ENCODE results near the gene PLCH2.

PLCH2 gene

DNA sequence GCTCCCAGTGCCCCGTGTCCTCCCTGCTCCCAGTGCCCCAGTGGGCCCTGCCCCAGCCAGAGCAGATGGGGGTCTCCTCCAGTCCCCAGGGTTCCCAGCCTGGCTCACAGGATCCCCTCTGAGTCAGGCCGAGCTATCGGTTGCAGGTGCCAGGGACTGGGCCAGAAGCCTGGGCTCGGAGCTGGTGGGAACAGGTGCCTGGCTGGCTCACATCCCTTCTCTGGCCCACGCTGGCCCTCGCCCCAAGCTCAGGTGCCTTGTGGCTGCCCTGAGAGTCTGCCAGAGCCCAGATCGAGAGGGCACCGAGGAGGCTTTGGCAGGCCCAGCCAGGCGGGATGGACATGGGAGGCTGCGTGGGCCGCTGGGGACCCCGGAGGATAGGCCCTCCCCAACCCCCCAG lies 18.9 kb downstream of the PLCH2 start:
- Mint-ChIP-seq H3K27ac (no peak overlapping the region), H3K9me3 (no peaks in the 10 kb centered on the region), H3K4me1 (no peaks in the 10 kb centered on the region), H3K36me3 (ENCODE audit: low read depth) (no peaks in the 10 kb centered on the region), H3K27me3 (ENCODE audit: low read depth) (peaks cover 4% of the 10 kb centered on the region), H3K4me3 (no peak overlapping the region)
- TF ChIP-seq, protein P1, sequence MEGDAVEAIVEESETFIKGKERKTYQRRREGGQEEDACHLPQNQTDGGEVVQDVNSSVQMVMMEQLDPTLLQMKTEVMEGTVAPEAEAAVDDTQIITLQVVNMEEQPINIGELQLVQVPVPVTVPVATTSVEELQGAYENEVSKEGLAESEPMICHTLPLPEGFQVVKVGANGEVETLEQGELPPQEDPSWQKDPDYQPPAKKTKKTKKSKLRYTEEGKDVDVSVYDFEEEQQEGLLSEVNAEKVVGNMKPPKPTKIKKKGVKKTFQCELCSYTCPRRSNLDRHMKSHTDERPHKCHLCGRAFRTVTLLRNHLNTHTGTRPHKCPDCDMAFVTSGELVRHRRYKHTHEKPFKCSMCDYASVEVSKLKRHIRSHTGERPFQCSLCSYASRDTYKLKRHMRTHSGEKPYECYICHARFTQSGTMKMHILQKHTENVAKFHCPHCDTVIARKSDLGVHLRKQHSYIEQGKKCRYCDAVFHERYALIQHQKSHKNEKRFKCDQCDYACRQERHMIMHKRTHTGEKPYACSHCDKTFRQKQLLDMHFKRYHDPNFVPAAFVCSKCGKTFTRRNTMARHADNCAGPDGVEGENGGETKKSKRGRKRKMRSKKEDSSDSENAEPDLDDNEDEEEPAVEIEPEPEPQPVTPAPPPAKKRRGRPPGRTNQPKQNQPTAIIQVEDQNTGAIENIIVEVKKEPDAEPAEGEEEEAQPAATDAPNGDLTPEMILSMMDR (IDR thresholded peaks at IDR 0.05; ENCODE audit: unreplicated experiment in 3 of 3): no peak

DNA sequence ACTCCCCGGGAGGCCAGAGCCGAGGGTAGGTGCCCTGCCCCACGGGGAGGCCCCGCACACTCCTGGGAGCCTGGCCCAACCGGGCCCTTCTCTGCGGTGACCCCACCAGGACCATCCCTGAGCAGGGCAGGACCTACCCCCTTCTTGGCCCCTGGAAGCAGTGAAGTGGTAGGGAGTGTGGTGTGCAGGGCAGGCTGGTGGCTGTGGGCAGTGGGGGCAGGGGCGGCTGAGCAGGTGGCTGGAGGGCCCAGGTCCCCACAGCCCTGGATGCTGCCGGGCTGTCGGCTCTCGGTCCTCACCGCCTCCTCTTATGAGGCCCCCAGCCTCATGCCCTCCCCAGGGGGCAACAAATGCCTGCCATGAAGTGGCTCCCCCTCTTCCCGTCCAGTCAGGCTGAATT lies 19.5 kb downstream of the PLCH2 start:
- H3K27ac Mint-ChIP-seq: no peak overlapping the region
- H3K4me1 Mint-ChIP-seq: no peaks in the 10 kb centered on the region
- TF ChIP-seq, protein P1 (IDR thresholded peaks at IDR 0.05; ENCODE audit: unreplicated experiment in 3 of 3): no peak
- no peak overlapping the region for H3K4me3 Mint-ChIP-seq
- H3K36me3 Mint-ChIP-seq (ENCODE audit: low read depth): no peaks in the 10 kb centered on the region
- H3K9me3 Mint-ChIP-seq: no peaks in the 10 kb centered on the region
- peaks cover 4% of the 10 kb centered on the region for H3K27me3 Mint-ChIP-seq (ENCODE audit: low read depth)

DNA sequence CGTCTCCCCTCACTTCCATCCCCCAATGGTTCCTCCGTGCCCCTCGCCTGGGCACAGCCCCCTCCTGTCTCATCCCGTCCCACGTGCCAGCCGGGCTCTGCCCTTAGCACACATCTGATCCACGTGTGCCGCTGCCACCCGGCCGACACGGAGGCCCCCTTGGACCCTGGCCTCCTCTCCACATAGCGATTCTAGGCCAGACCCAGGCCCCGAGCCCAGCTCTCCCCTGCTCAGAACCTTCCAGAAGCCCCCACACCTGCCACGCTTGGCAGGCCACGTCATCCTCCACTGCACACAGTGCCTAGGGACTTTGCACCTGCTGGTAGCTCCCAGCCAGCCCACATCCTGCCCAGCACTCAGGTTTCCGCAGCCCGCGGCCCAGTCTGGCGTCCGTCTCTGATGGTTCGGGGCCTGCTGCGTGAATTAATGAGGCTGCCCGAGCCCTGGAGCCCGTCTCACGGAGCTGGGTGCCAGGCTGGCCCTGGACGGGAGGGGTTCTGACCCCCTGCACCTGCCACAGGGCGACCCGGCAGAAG lies 20.1 kb downstream of the PLCH2 start:
- peaks cover 4% of the 10 kb centered on the region for H3K27me3 Mint-ChIP-seq (ENCODE audit: low read depth)
- no peaks in the 10 kb centered on the region for H3K9me3 Mint-ChIP-seq
- TF ChIP-seq, protein P1 (IDR thresholded peaks at IDR 0.05; ENCODE audit: unreplicated experiment in 3 of 3): no peak
- no peaks in the 10 kb centered on the region for H3K4me1 Mint-ChIP-seq
- no peaks in the 10 kb centered on the region for H3K36me3 Mint-ChIP-seq (ENCODE audit: low read depth)
- no peak overlapping the region for H3K27ac Mint-ChIP-seq
- H3K4me3 Mint-ChIP-seq: no peak overlapping the region

DNA sequence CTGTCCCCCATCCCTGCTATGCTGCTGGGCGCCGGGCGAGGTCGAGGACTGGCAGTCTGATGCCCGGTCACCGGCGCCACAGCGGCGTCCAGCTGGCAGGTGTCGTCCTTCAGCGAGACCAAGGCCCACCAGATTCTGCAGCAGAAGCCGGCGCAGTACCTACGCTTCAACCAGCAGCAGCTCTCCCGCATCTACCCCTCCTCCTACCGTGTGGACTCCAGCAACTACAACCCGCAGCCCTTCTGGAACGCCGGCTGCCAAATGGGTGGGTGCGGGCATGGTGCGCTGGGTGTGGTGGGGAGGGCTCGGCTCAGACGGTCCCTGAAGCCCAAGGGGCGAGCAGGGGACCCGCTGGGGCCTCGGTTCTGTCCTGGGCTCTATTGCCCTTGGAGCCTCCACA lies 20.7 kb downstream of the PLCH2 start:
- no peaks in the 10 kb centered on the region for H3K36me3 Mint-ChIP-seq (ENCODE audit: low read depth)
- H3K27me3 Mint-ChIP-seq (ENCODE audit: low read depth): peaks cover 4% of the 10 kb centered on the region
- H3K4me1 Mint-ChIP-seq: no peaks in the 10 kb centered on the region
- TF ChIP-seq, protein P1 (IDR thresholded peaks at IDR 0.05; ENCODE audit: unreplicated experiment in 3 of 3): no peak
- H3K27ac Mint-ChIP-seq: no peak overlapping the region
- H3K4me3 Mint-ChIP-seq: no peak overlapping the region
- no peaks in the 10 kb centered on the region for H3K9me3 Mint-ChIP-seq

DNA sequence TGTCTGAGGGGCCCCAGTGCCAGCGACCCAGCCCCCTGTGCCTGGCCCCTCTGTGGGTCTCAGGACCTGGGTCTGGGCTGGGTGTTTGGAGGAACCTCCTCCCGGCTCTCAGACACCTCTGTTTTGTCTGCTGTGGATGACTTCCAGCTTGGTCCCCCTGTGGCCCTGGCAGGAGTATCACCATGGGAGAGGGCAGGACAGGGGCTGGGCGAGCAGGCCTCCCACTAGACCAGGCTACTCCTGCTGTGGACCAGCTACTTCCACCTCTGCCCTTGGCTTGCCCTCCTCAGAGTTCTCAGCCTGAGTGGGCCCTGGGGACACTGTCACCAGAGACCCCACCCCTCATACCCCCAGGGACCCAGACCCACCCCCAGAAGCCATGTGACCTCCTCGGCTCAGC lies 21.8 kb downstream of the PLCH2 start:
- H3K4me3 Mint-ChIP-seq: no peak overlapping the region
- H3K9me3 Mint-ChIP-seq: no peaks in the 10 kb centered on the region
- TF ChIP-seq, protein P1 (IDR thresholded peaks at IDR 0.05; ENCODE audit: unreplicated experiment in 3 of 3): no peak
- H3K4me1 Mint-ChIP-seq: no peaks in the 10 kb centered on the region
- no peaks in the 10 kb centered on the region for H3K36me3 Mint-ChIP-seq (ENCODE audit: low read depth)
- H3K27me3 Mint-ChIP-seq (ENCODE audit: low read depth): peaks cover 4% of the 10 kb centered on the region
- no peak overlapping the region for H3K27ac Mint-ChIP-seq

DNA sequence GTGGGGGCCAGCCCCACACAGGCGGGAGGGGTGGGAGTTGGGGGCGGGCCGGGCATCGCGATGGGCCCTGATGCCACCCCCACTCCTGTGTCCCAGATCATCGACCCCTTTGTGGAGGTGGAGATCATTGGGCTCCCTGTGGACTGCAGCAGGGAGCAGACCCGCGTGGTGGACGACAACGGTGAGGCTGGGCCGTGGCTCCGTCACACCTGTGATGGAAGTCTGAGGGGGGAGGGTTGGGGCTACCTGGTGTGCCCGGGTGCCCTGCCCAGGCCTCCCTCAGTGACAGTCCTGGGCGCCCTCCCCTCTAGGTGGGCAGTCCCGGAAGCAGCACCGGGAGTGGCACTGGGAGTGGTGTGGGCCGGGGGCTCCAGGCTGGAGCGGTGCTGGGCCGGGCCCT lies 22.6 kb downstream of the PLCH2 start:
- no peaks in the 10 kb centered on the region for H3K4me1 Mint-ChIP-seq
- H3K27ac Mint-ChIP-seq: no peak overlapping the region
- H3K36me3 Mint-ChIP-seq (ENCODE audit: low read depth): no peaks in the 10 kb centered on the region
- no peaks in the 10 kb centered on the region for H3K9me3 Mint-ChIP-seq
- H3K4me3 Mint-ChIP-seq: no peak overlapping the region
- TF ChIP-seq, protein P1 (IDR thresholded peaks at IDR 0.05; ENCODE audit: unreplicated experiment in 3 of 3): no peak
- H3K27me3 Mint-ChIP-seq (ENCODE audit: low read depth): no peaks in the 10 kb centered on the region

Measured in nephron (organoid).